GM21515 (cell line): ENCODE results near the gene LRBA.
"Not testable (repeated sequence)": the region's sequence is repeated elsewhere in the genome, so short reads cannot be mapped to it uniquely, and the experiment has no call there.

Experiments
- ATAC-seq: cut with Tn5 transposase; IDR thresholded peaks from one replicate; pipeline ENCODE4 v1.9.1; 2021; ENCODE audit not compliant: unreplicated experiment

LRBA gene

DNA sequence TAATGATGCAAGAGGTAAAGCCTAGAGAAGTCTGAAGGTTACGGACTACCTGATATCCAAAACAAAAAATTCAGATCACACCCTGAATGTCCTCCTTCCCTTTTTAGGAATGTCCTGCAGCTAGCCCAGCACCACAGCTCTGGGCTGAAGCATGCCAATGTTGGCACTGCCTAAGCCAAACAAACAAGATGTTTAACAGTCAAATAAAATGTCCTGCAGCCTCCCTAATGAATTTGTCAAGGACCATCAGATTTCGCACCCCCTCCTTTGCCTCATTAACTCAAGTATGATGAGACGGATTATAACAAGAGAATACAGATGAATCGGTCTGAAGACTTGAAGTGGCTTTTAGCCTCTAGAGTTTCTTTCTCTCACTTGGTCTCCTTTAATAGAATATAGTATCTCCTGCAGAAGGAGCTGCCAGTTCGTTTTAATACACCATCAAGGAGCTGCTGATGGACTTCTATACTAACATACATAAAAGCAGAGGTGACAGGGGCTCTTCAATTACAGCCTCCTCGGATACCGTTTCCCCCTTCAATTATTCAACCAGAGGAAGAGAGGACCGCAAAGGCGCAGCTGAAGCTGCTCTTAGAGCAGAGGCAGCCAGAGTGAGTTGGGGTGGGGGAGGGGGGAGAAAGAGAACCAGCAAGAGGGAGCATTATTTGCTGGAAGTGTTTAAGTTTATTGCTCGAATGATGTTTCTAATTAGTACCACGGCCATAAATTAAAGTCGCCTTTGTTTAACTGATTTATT lies 436.2 kb downstream of the LRBA start:
- no peak for ATAC-seq

DNA sequence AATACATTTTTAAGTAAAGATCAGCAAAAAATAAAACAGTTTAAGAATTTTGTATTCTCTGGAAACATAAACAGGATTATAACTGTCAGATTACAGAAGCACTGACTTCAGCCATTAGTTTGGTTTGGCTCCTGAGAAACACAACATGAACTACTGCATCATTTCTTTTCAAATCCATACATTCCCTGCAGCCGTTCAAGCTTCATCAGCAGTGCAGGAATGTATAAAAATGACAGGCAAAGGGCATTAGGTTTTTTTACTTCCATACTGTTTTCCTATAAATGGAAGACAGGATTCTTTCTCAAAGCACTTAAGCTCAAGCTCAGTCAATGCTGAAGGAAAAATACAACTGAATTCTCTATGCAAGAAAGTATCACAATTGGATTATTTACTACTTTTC lies 437.3 kb downstream of the LRBA start:
- ATAC-seq, result no peak

DNA sequence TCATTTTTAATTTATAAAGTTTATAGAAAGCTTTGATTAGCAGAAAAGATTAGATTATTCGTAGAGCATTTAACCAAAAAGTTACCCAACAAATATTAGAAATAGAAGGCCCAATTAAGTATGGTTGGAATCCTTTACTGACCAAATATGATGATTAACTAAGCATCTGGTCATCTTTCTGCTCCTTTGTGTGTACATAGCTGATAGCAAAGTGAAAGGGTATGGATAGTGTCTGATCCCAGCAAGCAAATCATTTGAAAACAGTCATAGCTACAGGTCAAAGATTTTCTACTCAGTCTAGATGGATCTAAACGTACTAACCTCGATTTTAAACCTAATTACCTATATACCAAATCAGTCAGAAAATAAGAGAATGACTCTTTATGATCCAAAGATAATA lies 440.4 kb downstream of the LRBA start:
- ATAC-seq, result no peak

DNA sequence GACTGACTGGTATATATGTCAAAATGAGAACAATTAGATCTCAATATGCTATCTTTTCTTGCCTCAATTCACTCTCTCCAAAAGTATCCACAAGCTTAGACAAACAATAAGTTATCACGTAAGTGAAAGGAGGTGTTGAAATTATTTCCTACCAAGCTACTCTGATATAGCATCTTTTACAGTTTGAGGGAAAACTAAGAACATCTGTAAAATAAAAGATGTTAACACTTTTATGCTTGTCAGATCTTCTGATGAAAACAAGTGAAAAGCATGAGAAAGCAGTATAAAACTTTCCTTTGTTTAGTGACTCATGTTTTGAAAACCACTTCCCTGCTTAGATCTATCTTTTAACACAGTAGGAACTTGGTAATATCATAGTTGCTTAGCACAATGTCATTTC lies 441.6 kb downstream of the LRBA start:
- no peak for ATAC-seq

DNA sequence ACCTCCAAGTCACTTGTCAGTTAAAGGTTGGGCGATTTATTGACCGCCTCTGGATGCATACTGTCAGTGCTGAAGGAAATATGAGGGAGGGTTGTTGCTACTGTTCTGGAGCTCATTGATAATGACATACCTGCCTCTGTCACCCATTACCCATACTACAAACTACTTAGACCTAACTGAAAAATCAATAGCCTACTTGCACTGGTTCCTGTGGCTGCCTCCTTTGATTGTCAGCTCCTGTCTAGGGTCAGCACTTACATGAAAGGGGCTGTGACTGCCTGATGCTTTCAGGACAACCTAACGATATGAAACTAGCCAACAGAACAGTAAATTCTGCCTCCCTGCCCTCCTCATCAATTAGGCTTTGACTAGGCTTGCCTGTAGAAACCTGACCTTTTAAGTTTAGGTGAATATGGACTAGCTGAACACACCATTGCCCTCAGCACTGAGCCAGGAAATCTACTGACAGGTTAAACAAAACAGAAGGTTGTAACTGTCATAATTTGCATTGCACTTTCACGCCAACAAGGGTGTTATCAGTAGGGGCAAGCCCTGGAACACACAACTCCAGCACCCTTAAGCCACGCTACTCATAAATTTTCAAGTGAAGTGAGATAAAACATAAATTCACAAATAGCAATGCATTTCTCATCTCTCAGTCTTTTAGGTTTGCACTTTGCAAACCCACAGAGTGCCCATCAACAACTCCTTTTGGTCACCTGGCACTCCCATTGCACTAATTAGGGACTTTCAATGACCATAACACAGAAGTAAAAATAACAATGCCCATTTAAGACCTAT lies 442.2 kb downstream of the LRBA start:
- no peak for ATAC-seq

DNA sequence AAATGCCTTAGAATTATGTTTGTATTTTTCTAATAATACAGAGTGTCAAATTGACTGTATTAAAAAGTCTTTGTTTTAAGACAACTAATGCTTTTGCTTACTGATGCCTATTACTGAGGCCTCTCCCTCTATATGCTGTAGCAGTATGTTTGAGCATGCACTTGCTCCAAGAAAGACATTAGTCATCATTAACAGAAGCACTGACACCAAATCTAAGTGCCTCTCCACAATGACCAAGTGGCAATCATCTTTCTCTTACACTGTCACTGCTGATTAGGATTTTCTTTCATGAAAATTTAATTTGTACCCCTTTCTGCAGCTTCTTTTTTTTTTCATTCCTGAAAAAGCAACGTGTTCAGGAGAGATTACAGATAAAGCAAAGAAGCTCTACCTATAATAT lies 444.2 kb downstream of the LRBA start:
- ATAC-seq, result no peak

DNA sequence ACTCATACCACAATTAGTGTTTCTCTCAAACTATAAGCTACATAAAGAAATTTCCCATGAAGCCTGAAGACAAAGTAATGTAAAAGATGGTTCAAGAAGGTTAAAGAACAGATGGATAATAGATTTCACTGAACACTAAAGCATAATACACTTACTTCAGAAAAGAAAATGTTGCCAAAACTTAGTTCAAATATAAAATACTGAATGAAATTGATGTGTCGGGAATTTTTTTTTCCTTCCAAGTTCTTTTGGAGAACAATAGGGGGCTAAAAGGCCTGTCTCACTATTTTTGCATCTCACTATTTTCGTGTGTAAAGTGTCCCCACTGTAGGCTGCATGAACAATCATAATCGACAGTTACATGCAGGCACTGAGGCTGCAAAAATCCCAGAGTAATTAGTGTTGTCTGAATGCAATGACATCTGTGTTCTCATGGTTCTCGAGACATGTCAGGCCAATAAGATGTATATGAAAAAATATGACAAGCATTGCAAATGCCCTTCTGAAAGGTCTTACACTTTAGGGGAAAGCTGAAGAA lies 445.0 kb downstream of the LRBA start:
- no peak for ATAC-seq

DNA sequence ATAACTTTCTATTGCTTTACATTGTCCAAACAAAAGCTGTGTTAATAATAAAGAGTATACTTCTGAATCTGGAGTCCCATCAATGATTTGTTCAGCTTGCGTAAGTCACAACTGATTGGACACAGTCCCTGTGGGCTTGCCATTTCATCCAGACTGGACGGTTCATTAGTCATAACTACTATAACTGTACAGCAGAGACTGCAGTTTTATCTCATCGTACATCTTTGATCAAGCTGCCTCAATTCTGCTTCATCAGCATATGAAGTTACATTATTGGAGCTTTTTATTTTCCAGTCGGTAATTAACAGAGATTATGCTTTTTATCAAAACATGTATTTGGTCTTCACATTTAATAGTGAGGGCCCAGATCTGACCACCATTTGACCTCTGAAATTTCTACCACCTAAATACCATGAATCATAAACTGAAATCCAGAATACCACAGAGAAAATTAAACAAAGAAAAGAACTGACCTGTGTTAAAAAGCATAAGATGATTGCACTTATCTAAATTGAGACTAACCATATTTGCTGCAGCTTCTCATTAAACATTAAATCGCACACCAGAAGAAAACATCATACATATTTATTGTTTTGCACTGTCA lies 445.6 kb downstream of the LRBA start:
- no peak for ATAC-seq

DNA sequence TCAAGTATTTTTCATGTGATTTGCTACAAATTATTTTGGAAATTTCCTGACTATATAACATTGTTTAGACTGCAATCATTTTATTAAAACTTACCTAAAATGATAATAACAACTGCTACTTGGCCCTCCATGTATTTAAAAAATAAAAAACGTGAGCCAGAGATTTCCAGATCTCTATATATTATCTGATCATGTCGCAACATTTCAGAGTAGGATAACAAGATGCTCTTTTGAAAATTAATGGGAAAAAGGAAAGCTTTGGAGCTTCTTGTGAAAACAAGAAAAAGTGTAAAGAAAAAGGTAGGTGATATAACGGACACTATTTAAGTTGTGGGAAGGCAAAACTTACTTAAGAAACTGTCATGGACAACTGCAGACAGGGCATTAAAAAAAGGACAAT lies 448.0 kb downstream of the LRBA start:
- ATAC-seq, result no peak

DNA sequence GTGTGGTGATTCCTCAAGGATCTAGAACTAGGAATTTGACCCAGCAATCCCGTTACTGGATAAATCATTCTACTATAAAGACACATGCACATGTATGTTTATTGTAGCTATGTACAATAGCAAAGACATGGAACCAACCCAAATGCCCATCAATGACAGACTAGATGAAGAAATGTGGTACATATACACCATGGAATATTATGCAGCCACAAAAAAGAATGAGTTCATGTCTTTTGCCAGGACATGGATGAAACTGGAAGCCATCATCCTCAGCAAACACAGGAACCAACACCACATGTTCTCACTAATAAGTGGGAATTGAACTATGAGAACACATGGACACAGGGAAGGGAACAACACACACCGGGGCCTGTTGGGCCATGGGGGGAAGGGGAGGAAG lies 450.1 kb downstream of the LRBA start:
- ATAC-seq, result not testable (repeated sequence)

DNA sequence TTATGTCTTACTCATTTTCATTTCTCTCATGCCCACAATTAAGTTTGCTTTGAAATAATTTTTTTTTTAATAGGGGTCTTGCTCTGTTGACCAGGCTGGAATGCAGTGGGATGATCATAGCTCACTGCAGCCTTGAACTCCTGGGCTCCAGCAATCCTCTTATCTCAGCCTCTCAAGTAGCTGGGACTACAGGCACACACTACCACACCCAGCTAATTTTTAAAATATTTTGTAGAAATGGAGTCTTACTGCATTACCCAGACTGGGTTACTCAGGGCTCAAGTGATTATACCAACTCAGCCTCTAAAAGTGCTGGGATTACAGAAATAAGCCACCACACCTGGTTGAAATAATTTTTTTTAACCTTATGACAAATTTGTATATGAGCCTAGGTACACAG lies 452.3 kb downstream of the LRBA start:
- ATAC-seq, result no peak

DNA sequence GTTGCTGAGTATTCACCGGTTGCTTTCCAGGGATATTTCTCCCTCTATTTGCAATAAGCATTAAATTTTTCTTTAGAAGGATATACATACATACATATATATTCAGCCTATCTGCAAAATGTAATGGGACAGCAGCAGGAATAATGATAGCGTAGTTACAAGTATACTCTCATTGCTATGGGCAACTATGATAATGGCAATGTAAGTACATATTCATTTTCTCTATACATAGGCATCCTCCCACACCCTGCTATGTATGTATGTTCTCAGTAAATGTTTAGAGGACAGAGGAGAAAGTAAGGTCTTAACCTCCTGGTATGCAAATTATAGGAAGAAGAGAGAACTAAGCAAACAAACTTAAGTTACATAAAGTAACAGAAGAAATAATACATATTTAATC lies 452.8 kb downstream of the LRBA start:
- no peak for ATAC-seq

DNA sequence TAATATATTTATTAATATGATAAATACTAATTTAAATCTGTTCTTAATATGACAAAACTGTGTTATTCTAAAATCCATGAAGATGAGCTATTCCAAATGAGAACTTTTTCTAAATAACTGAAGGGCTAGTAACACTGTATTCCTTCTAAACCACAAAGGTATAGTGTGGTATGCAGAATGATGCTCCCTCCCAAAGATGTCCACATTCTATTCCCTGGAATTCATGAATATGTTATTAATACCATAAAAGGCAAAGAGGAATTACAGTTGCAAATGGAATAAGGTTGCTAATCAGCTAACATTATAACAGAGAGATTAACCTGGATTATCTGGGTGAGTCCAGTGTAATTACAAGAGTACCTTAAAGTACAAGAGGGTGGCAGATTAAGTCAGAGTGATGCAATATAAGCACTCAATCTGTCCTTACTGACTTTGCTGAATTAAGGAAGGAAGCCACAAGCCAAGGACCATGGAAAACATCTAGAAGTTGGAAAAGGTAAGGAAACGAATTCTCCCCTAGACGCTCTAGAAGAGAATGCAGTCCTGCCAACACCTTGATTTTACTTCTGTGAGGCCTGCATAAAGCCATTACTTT lies 453.8 kb downstream of the LRBA start:
- ATAC-seq, result no peak

DNA sequence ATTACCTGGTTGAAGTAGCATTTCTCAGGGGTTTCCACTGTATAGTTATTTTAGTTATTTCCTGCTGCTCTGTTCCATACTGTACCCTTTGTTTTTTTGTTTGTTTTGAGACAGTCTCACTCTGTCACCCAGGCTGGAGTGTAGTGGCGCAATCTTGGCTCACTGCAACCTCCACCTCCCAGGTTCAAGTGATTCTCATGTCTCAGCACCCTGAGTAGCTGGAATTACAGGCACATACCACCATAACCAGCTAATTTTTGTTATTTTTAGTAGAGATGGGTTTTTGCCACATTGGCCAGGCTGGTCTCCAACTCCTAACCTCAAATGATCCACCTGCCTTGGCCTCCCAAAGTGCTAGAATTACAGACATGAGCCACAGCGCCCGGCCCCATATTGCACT lies 457.3 kb downstream of the LRBA start:
- ATAC-seq, result not testable (repeated sequence)

DNA sequence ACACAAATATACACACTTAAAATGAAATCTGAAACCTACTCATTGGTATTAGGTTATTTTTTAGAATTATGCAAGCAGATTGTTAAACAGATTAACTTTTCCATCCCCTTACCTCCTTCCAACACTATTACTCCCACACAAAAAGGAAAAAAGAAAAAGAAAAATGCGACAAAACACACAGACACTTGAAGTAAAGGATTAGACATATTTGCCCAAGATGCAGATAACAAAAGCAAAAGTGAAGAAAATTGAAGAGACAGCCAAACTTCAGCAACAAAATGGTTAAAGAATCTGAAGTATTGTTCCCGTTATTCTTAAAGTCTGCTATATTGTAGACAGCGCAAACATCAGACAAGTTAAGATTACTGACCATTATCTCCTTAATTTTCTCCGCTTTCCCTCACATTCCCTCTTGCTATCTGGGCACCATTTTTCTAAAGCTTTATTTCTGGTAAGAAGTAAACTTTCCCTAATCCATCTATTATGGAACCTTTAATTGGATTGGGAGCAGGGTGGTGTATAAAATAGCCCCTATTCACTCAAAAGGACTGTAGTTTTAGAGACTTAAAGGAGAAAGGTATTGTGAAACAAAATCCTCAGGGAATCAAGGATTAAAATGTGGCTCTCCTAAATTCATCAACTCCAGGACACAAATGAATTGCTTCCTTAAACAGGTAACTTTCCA lies 467.8 kb downstream of the LRBA start:
- ATAC-seq, result no peak

DNA sequence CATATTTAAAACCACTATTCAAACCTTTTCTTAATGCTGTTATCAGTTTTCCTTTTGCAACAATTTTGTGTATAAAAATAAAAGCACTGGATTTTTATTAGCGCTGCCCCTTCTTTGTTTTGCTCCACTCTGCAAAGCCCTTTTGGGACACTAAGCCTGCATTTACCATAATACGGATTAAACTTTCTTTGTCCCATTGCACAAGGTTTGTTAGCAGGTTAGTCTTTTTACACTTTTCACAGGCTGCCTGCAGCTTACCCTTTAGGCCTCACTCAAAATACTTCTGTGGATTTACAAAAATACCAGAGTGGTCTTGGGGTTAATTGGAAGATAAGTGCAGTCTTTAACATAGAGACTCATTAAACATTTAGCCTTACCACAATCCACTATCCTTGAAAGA lies 468.8 kb downstream of the LRBA start:
- ATAC-seq, result no peak

DNA sequence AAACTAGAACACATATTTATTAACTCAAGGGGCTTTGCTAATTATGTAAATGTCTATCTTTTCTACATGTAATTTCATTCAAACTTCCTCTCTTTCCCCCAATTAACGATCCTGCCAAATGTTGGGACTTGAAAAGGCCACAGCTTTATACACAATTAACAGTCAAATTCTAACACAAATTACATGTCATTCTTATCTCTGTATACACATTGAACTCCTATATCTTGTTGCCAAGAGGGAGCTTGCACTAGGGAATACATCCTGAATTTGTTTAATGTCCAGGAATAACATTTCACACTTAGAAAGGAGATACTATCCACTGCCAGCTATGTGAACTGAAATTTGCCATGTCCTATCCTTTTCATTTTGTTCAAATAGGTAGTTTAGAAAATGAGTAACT lies 472.0 kb downstream of the LRBA start:
- no peak for ATAC-seq

DNA sequence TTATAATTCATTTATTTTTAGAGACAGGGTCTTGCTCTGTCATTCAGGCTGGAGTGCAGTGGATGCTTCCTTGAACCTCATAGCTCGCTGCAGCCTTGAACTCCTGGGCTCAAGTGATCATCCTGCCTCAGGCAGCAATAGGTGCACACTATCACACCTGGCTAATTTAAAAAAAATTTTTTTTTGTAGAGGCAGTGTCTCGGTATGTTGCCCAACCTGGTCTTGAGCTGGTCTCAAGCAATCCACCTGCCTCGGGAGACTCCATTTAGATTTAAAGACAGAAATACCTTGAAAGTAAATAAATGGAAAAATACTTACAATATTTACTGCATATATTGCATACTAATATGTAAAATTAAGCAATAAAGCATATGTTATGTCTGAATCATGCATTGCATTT lies 473.4 kb downstream of the LRBA start:
- no peak for ATAC-seq

DNA sequence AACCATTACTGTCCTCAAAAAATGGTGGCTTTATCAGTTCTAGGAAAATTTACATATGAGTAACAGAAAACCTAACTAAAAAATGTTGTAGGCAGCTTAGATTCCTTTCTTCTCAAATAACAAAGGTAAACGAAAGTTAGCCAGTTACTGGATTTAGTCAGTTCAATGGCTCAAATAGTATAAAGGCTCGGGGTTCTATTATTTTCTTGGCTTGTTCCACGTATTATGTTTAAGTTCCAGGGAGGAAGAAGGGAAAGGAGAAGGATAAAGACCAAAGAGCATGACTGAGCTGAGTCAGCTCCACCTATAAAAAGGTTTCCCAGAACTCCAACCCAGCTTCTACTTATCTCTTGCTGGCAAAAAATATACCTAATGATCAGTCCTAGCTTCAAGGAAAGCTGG lies 474.1 kb downstream of the LRBA start:
- no peak for ATAC-seq

DNA sequence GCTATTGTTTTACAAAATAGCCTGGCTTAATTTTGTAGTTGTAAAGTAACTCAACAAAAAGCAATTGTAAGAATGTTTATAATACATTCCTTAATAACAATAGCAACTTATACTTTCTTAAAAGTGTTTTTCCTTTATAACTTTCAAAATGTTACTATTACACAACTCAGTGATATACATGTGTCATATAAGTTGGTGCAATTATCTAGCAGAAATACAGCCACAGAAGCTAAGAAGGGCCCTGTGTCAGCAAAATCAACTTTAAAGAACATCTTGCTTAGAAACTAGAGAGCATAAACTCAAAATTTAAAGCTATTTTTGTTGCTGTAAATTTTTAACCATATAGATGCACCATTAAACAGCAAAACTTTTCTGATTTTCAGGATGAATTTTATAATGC lies 474.5 kb downstream of the LRBA start:
- no peak for ATAC-seq

DNA sequence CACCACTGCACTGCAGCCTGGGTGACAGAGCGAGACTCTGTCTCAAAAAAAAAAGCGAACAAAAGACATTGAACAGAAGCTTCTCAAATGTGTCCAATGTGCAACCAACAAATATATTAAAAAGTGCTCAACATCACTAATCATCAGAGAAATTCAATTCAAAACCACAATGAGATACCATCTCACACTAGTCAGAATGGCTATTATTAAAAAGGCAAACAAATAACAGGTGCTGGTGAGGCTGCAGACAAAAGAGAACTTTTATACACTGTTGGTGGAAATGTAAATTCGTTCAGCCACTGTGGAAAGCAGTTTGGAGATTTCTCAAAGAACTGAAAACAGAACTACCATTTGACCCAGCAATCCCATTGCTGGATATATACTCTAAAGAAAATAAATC lies 477.2 kb downstream of the LRBA start:
- ATAC-seq, result not testable (repeated sequence)
